Posterior cingulate gyrus (tissue), 11 donors: ENCODE results near the gene SYNJ2BP.
A peak's percentile ranks its signal among the peaks of the same experiment; 100 is the strongest.
"Not testable (repeated sequence)": the region's sequence is repeated elsewhere in the genome, so short reads cannot be mapped to it uniquely, and the experiment has no call there.

Experiments
- DNase-seq, 10 donors: peaks; one replicate each; pipeline versions ENCODE4 v3.0.0 to v3.0.0-alpha.2; 2020 to 2021; ENCODE audit warnings: mixed read lengths in 3 of 10
- intact Hi-C: fragments of 100-400 bp; cut with DNase I; formaldehyde crosslinking; loops from one replicate; pipeline ENCODE4 v1.15.1; 2023

SYNJ2BP gene, protein sequence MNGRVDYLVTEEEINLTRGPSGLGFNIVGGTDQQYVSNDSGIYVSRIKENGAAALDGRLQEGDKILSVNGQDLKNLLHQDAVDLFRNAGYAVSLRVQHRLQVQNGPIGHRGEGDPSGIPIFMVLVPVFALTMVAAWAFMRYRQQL

GRCh38 chr14:70416725-70417349, at the start of gene SYNJ2BP:
Gene SYNJ2BP, minus strand, starts transcription at chr14:70417090. Its CDS starts 127 bp downstream, at chr14:70416963.
- DNase-seq = peak; percentile 63 to 95 (median 80)
- intact Hi-C loops = no loop called here

GRCh38 chr14:70454731-70455130, 37.8 kb upstream of the SYNJ2BP start:
- intact Hi-C loops = no loop called here
- no peak for DNase-seq

DNA sequence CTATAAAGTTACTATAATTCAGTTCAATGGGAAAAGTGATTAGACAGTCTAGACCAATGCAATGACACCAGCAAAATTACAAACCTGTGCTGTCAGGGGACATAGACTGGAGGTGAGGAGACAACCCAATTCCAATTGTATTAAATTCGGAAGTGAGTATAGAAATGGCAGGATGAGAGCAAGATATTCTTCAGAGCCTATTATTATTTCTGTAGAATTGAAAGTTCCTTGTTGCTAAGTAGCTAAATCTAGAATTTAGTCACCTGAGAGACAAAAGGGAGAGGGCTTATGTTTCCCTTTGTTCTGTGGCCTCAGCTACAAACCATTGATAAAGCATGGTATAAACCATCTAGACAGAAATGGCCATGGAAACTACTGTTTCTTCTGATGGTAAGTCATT, 35.0 kb upstream of the SYNJ2BP start, which contains the start of gene ADAM21:
TSS of gene ADAM21 (plus strand) at position 301 of the 400 bp plus-strand sequence. CDS start 5,326 bp downstream, outside the sequence.
- intact Hi-C loops = no loop called here
- no peak for DNase-seq

GRCh38 chr14:70448633-70449340, 31.9 kb upstream of the SYNJ2BP start:
- intact Hi-C loops = no loop called here
- DNase-seq = no peak

GRCh38 chr14:70442750-70443149, 25.9 kb upstream of the SYNJ2BP start:
- DNase-seq = no peak
- intact Hi-C loops = no loop called here

DNA sequence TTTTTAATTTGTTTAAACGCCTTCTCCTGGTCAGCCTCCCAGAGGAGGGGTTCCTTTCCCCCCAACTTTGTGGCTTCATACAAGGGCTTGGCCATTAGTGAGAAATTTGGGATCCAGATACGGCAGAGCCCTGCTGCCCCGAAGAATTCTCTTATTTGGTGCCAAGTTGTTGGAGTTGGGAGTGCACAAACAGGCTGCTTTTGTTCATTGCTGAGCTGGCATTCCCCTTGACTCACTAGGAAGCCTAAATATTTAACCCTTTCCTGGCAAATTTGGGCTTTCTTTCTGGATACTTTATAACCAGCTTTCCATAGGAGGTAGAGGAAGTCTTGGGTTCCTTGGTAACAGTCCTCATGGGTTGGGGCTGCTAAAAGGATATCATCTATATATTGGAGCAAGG, 24.8 kb upstream of the SYNJ2BP start:
- intact Hi-C loops = no loop called here
- DNase-seq = no peak

DNA sequence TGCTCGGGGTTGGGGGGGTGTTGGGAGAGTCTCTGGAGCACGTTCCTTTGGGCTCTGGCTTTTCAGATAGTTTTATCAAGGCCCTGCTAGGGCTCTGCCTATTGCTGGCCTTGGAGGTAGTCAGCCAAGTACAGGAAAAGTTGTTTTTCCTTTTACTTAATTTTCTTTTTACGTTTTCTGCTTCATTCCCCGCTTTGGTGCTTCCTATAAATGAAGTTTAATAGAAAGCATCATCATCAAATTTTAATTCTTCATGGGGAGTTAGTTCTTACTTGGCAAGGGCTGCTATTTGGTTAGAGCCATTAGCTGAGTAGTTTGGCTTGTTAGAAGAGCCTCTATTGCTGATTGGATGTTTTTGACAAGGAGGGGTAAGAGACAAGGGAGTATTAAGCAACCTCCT, 20.0 kb upstream of the SYNJ2BP start:
- intact Hi-C loops = no loop called here
- DNase-seq = no peak

- intact Hi-C loops, DNase-seq: not testable (repeated sequence)
These were observed 9.7 kb upstream of the SYNJ2BP start for GRCh38 chr14:70426555-70426954.

- no peak for DNase-seq
- intact Hi-C loops = no loop called here
These were observed 8.5 kb upstream of the SYNJ2BP start for GRCh38 chr14:70425354-70425753.

- intact Hi-C loops = no loop called here
- no peak for DNase-seq
These were observed 5.6 kb upstream of the SYNJ2BP start for GRCh38 chr14:70422538-70422937.

DNA sequence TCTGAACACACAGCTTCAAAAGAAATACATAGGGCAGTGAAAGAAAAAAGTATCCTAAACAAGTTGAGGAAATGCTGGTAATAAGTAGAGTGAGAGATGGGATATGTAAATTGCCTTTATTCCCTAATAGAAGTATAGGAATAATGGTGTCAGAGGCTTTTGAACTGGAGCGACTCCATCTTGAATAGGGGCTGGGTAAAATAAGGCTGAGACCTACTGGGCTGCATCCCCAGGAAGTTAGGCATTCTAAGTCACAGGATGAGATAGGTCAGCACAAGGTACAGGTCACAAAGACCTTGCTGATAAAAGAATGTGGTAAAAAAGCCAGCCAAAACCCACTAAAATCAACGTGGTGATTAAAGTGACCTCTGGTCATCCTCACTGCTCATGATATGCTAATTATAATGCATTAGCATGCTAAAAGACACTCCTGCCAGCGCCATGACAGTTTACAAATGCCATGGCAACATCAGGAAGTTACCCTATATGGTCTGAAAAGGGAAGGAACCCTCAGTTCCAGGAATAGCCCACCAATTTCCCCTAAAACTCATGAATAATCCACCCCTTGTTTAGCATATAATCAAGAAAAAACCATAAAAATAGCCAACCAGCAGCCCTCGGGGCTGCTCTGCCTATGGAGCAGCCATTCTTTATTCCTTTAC, 2.5 kb upstream of the SYNJ2BP start:
- DNase-seq, intact Hi-C loops: not testable (repeated sequence)

DNA sequence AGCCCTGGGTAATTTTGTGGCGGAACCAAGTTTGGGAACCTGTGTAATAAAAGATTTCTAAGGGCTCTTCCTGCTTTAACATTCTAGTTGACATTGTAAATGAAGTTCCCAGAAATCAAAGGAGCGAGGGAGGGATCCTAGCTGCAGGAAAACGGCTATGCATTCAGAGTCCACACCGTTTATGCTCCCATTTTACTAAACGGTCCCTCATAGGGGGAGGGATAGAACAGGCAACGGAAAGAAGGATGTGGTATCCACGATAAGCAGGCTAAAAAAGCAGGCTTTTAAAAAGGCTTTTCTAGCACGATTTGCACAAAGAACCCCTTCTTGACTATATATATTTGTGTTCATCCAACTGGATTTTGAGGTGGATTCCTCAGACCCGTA, 559 bp downstream of the SYNJ2BP start:
- DNase-seq = no peak
- intact Hi-C loops = no loop called here

GRCh38 chr14:70415788-70416187, 1.1 kb downstream of the SYNJ2BP start:
- intact Hi-C loops = no loop called here
- no peak for DNase-seq

GRCh38 chr14:70407621-70408020, 9.3 kb downstream of the SYNJ2BP start:
- no peak for DNase-seq
- intact Hi-C loops = no loop called here

DNA sequence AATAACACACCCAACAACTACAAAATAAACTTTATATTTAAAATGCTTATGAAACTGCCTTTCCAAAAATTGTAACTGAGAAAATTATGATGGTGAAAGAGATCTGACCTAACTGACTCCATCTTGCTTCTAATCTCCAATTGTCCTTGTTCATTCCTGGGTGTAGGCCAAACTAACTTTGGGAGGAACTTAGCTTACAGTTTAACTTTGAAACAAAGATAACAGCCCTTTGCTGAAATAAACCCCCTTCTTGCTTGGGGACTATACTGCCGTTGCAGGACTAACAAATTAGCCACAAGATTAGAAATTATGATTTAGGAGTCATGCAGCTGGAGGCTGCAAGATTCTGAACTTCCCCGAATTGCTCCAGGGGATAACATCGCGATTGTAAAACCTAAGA, 10.7 kb downstream of the SYNJ2BP start:
- DNase-seq, intact Hi-C loops: not testable (repeated sequence)

GRCh38 chr14:70403335-70403734, 13.6 kb downstream of the SYNJ2BP start:
- DNase-seq, intact Hi-C loops: not testable (repeated sequence)

- intact Hi-C loops = no loop called here
- no peak for DNase-seq
These were observed 15.2 kb downstream of the SYNJ2BP start for GRCh38 chr14:70401643-70402042.

DNA sequence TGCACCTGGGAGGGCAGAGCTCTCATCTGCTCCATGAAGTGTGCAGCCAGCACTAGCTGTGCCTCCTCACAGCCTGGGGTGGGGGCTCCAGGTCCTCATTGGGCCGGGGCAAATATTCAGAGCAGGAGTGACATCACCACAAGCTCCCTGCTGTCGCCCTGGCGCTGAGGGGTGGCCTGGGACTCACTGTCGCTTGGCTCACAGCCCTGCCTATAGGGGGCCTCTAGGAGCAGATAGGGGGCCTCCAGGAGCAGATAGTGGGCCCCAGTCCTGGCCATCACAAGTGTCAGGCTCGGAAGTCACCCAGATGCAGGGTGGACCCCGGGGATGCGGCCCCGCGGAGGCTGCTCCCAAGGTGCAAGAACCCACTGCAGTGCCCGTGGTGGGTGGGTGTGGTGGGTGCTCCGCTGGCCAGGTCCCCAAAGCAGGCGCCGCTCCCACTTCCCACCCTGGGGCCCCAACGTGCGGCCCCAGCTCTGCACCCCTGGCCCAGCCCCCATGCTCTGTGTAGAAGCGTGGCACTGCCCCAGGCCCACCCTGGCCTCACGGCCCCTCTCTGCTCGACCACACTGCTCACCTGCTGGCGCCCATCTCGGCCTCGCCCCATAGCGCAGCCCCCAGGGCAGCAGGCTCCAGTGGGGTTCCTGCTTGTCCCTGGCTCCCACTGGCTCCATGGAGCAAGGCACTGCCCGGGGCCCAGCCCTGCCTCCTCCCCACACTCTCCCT, 18.0 kb downstream of the SYNJ2BP start:
- intact Hi-C loops = no loop called here
- DNase-seq = peak in 1 of 10 donors; percentile 67

DNA sequence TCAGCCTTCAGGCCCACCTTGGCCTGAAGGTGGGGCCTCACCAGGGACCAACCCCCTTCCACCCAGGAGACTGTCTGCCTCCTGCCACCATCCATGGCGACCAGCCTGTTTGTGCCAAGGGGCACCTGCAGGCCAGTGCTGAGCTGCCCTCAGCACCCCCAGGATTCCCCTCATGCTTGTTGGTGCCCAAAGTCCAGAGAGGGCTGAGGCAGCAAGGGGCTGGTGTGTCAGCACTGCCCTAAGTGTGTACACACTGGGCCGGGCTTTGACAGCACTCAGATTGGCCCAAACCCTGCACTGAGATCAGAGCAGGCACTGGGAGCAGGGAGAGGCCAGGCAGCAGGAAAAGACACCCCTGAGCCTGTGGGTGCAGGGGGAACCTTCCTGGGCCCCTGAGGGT, 18.6 kb downstream of the SYNJ2BP start:
- peak in 1 of 10 donors; percentile 68 for DNase-seq
- intact Hi-C loops = no loop called here

DNA sequence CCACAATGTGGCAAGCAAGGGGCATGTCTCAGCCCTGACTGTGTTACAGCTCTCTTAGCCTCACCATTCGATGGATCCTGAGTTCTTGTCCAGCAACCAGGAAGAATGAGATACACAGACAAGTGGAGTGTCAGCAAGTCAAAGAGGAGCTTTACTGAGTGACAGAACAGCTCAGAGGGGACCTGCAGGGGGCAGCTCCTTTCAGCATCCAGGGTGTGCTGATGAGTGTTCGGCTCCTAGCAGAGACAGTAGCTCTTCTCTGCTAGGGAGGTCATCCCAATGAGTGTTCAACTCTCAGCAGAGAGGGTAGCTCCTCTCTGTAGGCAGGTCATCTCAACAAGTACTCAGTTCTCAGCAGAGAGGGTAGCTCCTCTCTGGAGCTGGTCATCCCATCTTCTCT, 19.1 kb downstream of the SYNJ2BP start:
- no peak for DNase-seq
- intact Hi-C loops = no loop called here
